Measurements from ENCODE around the gene CPNE5. TPM values are rescaled to one million over a fixed set of nuclear protein-coding genes. Genes with fewer than 3 reads are reported as not detected.

The CPNE5 gene
- total RNA-seq, 4 donors from 2014 or later: 0.35 to 5.8 (median 2.9) TPM

DNA sequence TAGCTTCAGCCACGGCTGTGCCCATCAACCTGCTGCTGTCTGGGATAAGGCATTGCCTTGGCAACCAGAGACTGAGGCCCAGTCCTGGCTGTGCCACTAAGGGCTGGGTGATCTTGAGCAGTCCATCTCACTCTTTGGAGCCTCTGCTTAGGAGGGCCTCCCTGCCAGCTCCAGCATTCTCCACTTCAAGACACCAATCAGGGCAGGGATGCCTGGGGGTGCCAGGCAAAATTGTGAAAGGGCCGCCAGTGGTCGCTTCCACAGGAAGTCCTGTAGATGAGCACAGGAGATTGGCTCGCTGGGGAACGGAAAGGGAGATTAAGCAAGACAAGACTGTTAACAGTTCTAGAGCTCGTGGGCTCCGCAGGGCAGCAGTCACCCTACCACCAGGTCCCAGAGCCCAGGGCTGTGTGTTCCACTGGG, 141.8 kb downstream of the CPNE5 start, which contains the start of gene RAB44:
TSS of gene RAB44 (plus strand) at position 346 of the 423 bp plus-strand sequence. CDS start 6,410 bp downstream, outside the sequence.
- peaks cover 0 to 8% (median 2%) of the 10 kb centered on the region in 4 donors for H3K4me1 ChIP-seq
- no peaks in the 10 kb centered on the region for H3K27me3 ChIP-seq
- TF ChIP-seq POLR2A (IDR thresholded peaks at IDR 0.05): no peak
- TF ChIP-seq, protein P1, sequence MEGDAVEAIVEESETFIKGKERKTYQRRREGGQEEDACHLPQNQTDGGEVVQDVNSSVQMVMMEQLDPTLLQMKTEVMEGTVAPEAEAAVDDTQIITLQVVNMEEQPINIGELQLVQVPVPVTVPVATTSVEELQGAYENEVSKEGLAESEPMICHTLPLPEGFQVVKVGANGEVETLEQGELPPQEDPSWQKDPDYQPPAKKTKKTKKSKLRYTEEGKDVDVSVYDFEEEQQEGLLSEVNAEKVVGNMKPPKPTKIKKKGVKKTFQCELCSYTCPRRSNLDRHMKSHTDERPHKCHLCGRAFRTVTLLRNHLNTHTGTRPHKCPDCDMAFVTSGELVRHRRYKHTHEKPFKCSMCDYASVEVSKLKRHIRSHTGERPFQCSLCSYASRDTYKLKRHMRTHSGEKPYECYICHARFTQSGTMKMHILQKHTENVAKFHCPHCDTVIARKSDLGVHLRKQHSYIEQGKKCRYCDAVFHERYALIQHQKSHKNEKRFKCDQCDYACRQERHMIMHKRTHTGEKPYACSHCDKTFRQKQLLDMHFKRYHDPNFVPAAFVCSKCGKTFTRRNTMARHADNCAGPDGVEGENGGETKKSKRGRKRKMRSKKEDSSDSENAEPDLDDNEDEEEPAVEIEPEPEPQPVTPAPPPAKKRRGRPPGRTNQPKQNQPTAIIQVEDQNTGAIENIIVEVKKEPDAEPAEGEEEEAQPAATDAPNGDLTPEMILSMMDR (IDR thresholded peaks at IDR 0.05): no peak
- H3K27ac ChIP-seq: peak within 1 kb of the TSS in 1 of 4 donors; percentile 20
- DNase-seq: peak in 1 of 3 donors; percentile 46
- no peak within 1 kb of the TSS for H3K4me3 ChIP-seq
- H3K9me3 ChIP-seq: no peaks in the 10 kb centered on the region
- H3K36me3 ChIP-seq: no peaks in the 10 kb centered on the region

DNA sequence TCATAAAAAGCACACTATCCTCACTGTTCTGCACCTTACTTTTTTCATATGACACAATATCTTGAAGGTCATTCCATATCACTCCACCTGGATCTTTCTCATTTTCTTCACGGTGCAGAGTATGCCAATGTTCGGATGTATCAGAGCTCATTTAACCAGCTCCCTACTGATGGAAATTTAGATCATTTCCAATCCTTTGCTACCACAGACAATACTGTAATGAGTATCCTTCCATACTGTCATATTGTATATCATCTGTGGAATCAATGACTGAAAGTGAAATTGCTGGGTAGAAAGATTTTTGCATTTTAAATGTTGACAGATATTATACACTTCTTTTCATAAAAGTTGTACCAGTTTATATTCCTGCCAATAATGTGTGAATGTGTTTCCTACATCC, 143.8 kb downstream of the CPNE5 start:
- Histone ChIP-seq H3K36me3 (no peaks in the 10 kb centered on the region), H3K9me3 (no peaks in the 10 kb centered on the region), H3K27me3 (no peaks in the 10 kb centered on the region), H3K27ac (no peak overlapping the region), H3K4me3 (no peak overlapping the region), H3K4me1 (peaks cover 0 to 10% (median 8%) of the 10 kb centered on the region in 4 donors)
- TF ChIP-seq, protein P1 (IDR thresholded peaks at IDR 0.05): no peak
- no peak for TF ChIP-seq POLR2A (IDR thresholded peaks at IDR 0.05)
- DNase-seq: no peak

DNA sequence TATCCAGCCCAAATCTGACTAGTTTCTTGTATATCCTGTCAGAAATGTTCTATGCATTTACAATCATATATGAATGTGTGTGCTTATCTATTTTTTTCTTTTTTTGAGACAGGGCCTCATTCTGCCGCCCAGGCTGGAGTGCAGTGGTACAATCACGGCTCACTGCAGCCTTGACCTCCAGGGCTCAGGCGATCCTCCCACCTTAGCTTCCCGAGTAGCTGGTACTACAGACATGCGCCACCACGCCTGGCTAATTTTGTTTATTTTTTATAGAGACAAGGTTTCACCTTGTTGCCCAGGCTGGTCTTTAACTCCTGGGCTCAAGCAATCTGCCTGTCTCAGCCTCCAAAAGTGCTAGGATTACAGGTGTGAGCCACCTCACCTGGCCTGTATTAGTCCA, 144.6 kb downstream of the CPNE5 start:
- Histone ChIP-seq H3K27ac (no peak overlapping the region), H3K36me3 (no peaks in the 10 kb centered on the region), H3K4me1 (peaks cover 0 to 10% (median 8%) of the 10 kb centered on the region in 4 donors), H3K9me3 (no peaks in the 10 kb centered on the region), H3K4me3 (no peak overlapping the region), H3K27me3 (no peaks in the 10 kb centered on the region)
- DNase-seq: no peak
- TF ChIP-seq POLR2A (IDR thresholded peaks at IDR 0.05): no peak
- TF ChIP-seq, protein P1 (IDR thresholded peaks at IDR 0.05): no peak

DNA sequence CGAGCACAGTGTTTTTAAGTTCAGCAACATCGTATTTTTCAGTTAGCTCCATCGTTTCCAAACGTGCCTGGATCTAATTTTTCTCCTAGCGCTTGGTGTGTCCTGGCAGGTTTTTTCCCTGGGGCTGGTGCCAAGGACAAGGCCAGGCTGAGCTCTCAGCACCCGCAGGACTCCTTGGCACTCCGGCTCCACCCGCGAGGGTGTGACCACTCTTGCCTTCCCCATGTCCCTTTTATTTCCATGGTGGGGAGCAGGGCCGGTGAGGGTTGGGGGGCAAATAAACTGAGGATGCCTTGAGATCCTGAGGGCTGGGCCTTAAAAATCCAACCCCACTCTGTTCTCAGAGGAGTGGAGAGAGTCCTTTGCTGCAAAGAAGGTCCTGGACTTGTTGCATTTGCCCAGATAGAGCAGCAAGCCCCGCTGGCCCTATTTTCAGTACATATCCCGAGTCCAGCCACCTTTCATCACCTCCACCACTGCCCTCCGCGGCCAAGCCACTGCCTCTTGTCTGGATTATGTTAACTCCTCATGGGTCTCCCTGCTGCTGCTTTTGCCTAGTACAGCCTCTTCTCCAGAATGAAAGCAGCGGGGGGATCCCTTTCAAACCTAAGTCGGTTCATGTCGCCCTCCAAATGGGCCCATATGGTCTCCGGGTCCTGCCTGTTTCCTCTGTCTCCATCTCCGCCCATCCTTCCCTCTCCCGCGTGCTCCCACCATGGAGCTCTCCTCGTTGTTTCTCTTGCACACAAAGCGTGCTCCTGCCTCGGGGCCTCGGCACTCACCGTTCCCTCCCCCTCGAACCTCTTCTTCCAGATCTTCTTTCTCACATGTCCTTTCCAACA, 146.2 kb downstream of the CPNE5 start:
- Histone ChIP-seq H3K36me3 (no peaks in the 10 kb centered on the region), H3K4me3 (no peak overlapping the region), H3K27me3 (no peaks in the 10 kb centered on the region), H3K27ac (peak overlapping the region in 1 of 4 donors; percentile 75), H3K4me1 (peaks cover 0 to 9% (median 6%) of the 10 kb centered on the region in 4 donors), H3K9me3 (no peaks in the 10 kb centered on the region)
- TF ChIP-seq, protein P1 (IDR thresholded peaks at IDR 0.05): no peak
- no peak for TF ChIP-seq POLR2A (IDR thresholded peaks at IDR 0.05)
- peak in 1 of 3 donors; percentile 46 for DNase-seq

DNA sequence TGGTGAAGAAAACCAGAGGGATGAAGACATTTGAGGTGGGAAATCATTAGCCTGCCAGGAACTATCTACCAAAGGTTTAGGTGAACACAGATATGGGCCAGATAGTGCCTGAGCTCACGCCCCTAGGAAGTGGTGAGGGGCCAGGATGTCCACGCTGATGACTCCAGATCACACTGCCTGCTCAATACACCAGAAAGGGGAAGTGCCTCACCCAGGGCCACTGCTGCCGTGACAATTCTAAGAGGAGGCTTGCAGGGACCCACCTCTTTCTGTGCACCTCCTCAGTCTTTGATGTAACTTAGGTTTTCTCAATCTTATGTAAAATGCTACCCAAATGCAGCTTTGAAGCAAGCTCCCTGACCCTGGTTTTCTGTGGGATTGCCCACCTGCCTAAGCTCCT, 147.0 kb downstream of the CPNE5 start:
- no peak for TF ChIP-seq POLR2A (IDR thresholded peaks at IDR 0.05)
- TF ChIP-seq, protein P1 (IDR thresholded peaks at IDR 0.05): no peak
- H3K9me3 ChIP-seq: no peaks in the 10 kb centered on the region
- no peaks in the 10 kb centered on the region for H3K27me3 ChIP-seq
- peak overlapping the region in 3 of 4 donors; percentile 33 to 75 (median 67) for H3K27ac ChIP-seq
- H3K36me3 ChIP-seq: peaks cover 0 to 5% (median 0%) of the 10 kb centered on the region in 3 donors
- no peak overlapping the region for H3K4me3 ChIP-seq
- peak in 2 of 3 donors; percentile 84 to 85 for DNase-seq
- peaks cover 0 to 9% (median 6%) of the 10 kb centered on the region in 4 donors for H3K4me1 ChIP-seq

Measured in Peyer's patch (tissue), 4 donors.